HEK293 (cell line): ENCODE data around the gene ATP8A2.

Experiments used
- CTCF ChIA-PET: fragments of 350-600 bp; formaldehyde crosslinking; extraction: SDS; loops from one replicate; lab custom pipeline; 2021; ENCODE audit warnings: antibody characterized with exemption; lab: Yijun Ruan, JAX
- POLR2A ChIA-PET: fragments of 300-600 bp; formaldehyde crosslinking; extraction: SDS; loops from one replicate; lab custom pipeline; 2020; ENCODE audit warnings: antibody characterized with exemption, inconsistent platforms; lab: Yijun Ruan, JAX
- H3K27ac ChIP-seq: fragments of 200-500 bp; sonication (Bioruptor generic); 2 replicates; pipeline ENCODE4 v1.5.1; 2014; ENCODE audit warnings: low read depth, low read length, control low read depth, inconsistent platforms; ENCODE audit errors: extremely low read depth
- H3K36me3 ChIP-seq, 2 experiments: fragments of 200-500 bp in 1 of 2; sonication (Bioruptor generic) in 1 of 2; 1 replicate in 1 of 2; 2 replicates in 1 of 2; pipeline ENCODE4 v1.5.1; 2014 to 2017; ENCODE audit warnings: inconsistent platforms in 2 of 2, low read length in 2 of 2; ENCODE audit not compliant: control insufficient read depth in 2 of 2, insufficient read depth in 1 of 2
- H3K4me1 ChIP-seq: fragments of 200-500 bp; sonication (Bioruptor generic); 2 replicates; pipeline ENCODE4 v1.5.1; 2014; ENCODE audit warnings: mild to moderate bottlenecking, low read length, inconsistent platforms; ENCODE audit not compliant: control insufficient read depth, insufficient read depth
- H3K4me3 ChIP-seq: 2 replicates; pipeline ENCODE4 v1.5.1; 2011; ENCODE audit warnings: low read depth, mild to moderate bottlenecking, control low read depth, low read length, moderate library complexity
- H3K9me3 ChIP-seq: fragments of 200-500 bp; sonication (Bioruptor generic); 2 replicates; pipeline ENCODE4 v1.5.1; 2014; ENCODE audit warnings: low read depth, low read length, inconsistent platforms; ENCODE audit not compliant: control insufficient read depth, insufficient read depth
- BCL11A ChIP-seq: fragments of 450-650 bp; formaldehyde crosslinking; IDR thresholded peaks from 2 replicates; pipeline ENCODE4 v1.5.1; 2016; ENCODE audit warnings: low read depth, missing biosample characterization, missing genetic modification characterization
- GFI1B ChIP-seq: fragments of 450-650 bp; formaldehyde crosslinking; IDR thresholded peaks from 2 replicates; pipeline ENCODE4 v1.5.1; 2016; ENCODE audit warnings: missing biosample characterization, missing genetic modification characterization
- HOXA7 ChIP-seq: sonication (generic); formaldehyde crosslinking; IDR thresholded peaks from 2 replicates; pipeline ENCODE4 v1.8.1; 2022; ENCODE audit warnings: missing genetic modification reagents, borderline replicate concordance
- IKZF3 ChIP-seq: fragments of 450-650 bp; IDR thresholded peaks from 2 replicates; pipeline ENCODE4 v1.5.0; 2018; ENCODE audit warnings: missing biosample characterization, mild to moderate bottlenecking, missing genetic modification characterization, moderate library complexity
- KLF16 ChIP-seq: fragments of 450-650 bp; formaldehyde crosslinking; IDR thresholded peaks from 2 replicates; pipeline ENCODE4 v1.5.1; 2017; ENCODE audit warnings: missing biosample characterization, missing genetic modification characterization
- PBX3 ChIP-seq: sonication (generic); formaldehyde crosslinking; IDR thresholded peaks from 2 replicates; pipeline ENCODE4 v1.8.1; 2022; ENCODE audit warnings: mild to moderate bottlenecking, moderate library complexity, missing genetic modification reagents
- SETDB1 ChIP-seq: IDR thresholded peaks from one replicate; pipeline ENCODE4 v1.6.1; 2017; ENCODE audit warnings: mild to moderate bottlenecking, low read length, moderate library complexity, mixed read lengths; ENCODE audit not compliant: insufficient read length
- WT1 ChIP-seq: fragments of 450-650 bp; formaldehyde crosslinking; IDR thresholded peaks from 2 replicates; pipeline ENCODE4 v1.5.1; 2016; ENCODE audit warnings: missing biosample characterization, missing genetic modification characterization
- ZEB2 ChIP-seq: fragments of 450-650 bp; formaldehyde crosslinking; IDR thresholded peaks from 2 replicates; pipeline ENCODE4 v1.5.1; 2016; ENCODE audit warnings: missing biosample characterization, missing genetic modification characterization
- ZFP3 ChIP-seq: fragments of 450-650 bp; formaldehyde crosslinking; IDR thresholded peaks from 2 replicates; pipeline ENCODE4 v1.5.1; 2016; ENCODE audit warnings: low read depth, missing biosample characterization, missing genetic modification characterization
- ZNF169 ChIP-seq: fragments of 450-650 bp; formaldehyde crosslinking; IDR thresholded peaks from 2 replicates; pipeline ENCODE4 v1.5.1; 2016; ENCODE audit warnings: missing biosample characterization, missing genetic modification characterization
- ZNF184 ChIP-seq: fragments of 450-650 bp; IDR thresholded peaks from 2 replicates; pipeline ENCODE4 v1.5.1; 2018; ENCODE audit warnings: missing biosample characterization, mild to moderate bottlenecking, missing genetic modification characterization
- ZNF221 ChIP-seq: fragments of 450-650 bp; formaldehyde crosslinking; IDR thresholded peaks from 2 replicates; pipeline ENCODE4 v1.5.1; 2017; ENCODE audit warnings: missing biosample characterization, missing genetic modification characterization, borderline replicate concordance
- ZNF354C ChIP-seq: fragments of 450-650 bp; formaldehyde crosslinking; IDR thresholded peaks from 2 replicates; pipeline ENCODE4 v1.5.1; 2016; ENCODE audit warnings: missing biosample characterization, missing genetic modification characterization, low read depth, borderline replicate concordance
- ZNF423 ChIP-seq: fragments of 450-650 bp; formaldehyde crosslinking; IDR thresholded peaks from 2 replicates; pipeline ENCODE4 v1.5.1; 2016; ENCODE audit warnings: missing biosample characterization, missing genetic modification characterization
- ZNF529 ChIP-seq: fragments of 450-650 bp; formaldehyde crosslinking; IDR thresholded peaks from 2 replicates; pipeline ENCODE4 v1.5.1; 2017; ENCODE audit warnings: missing genetic modification characterization, missing biosample characterization; ENCODE audit not compliant: insufficient replicate concordance
- ZNF610 ChIP-seq: fragments of 450-650 bp; formaldehyde crosslinking; IDR thresholded peaks from 2 replicates; pipeline ENCODE4 v1.5.1; 2016; ENCODE audit warnings: missing biosample characterization, missing genetic modification characterization, borderline replicate concordance
- ZNF707 ChIP-seq: fragments of 450-650 bp; formaldehyde crosslinking; IDR thresholded peaks from 2 replicates; pipeline ENCODE4 v1.5.1; 2016; ENCODE audit warnings: missing biosample characterization, missing genetic modification characterization
- ZNF837 ChIP-seq: fragments of 450-650 bp; formaldehyde crosslinking; IDR thresholded peaks from 2 replicates; pipeline ENCODE4 v1.5.1; 2016; ENCODE audit warnings: missing biosample characterization, missing genetic modification characterization
- ZSCAN4 ChIP-seq: fragments of 450-650 bp; formaldehyde crosslinking; IDR thresholded peaks from 2 replicates; pipeline ENCODE4 v1.5.1; 2017; ENCODE audit warnings: missing biosample characterization, missing genetic modification characterization

Gene ATP8A2

GRCh38 chr13:25902455-25902854 is 530.7 kb downstream of the ATP8A2 start:
- Histone ChIP-seq H3K27ac (no peak overlapping the region), H3K4me1 (no peaks in the 10 kb centered on the region), H3K9me3 (no peaks in the 10 kb centered on the region), H3K4me3 (no peak overlapping the region), H3K36me3 (no peaks in the 10 kb centered on the region)
- POLR2A ChIA-PET: no interaction called here
- TF ChIP-seq ZNF529 (tag by site-specific recombination): no peak
- no peak for TF ChIP-seq ZNF610 (tag by site-specific recombination)
- no peak for TF ChIP-seq HOXA7 (CRISPR knock-in tag)
- TF ChIP-seq ZNF837 (tag by site-specific recombination): no peak
- CTCF ChIA-PET: interaction anchor here (0.5 kb wide), 1 partner anchor 17 kb away, joined by 3 read pairs; no protein-coding TSS in a partner anchor

GRCh38 chr13:25902891-25903341 is 531.1 kb downstream of the ATP8A2 start:
- Histone ChIP-seq H3K4me1 (no peaks in the 10 kb centered on the region), H3K4me3 (no peak overlapping the region), H3K36me3 (no peaks in the 10 kb centered on the region), H3K9me3 (no peaks in the 10 kb centered on the region), H3K27ac (no peak overlapping the region)
- POLR2A ChIA-PET: no interaction called here
- TF ChIP-seq IKZF3 (tag by site-specific recombination) (no peak), ZSCAN4 (tag by site-specific recombination) (peak; percentile 25; the same call in 1 of the 2 replicates), ZEB2 (no peak)
- CTCF ChIA-PET: no interaction called here

- POLR2A ChIA-PET: no interaction called here
- H3K4me3 ChIP-seq: no peak overlapping the region
- CTCF ChIA-PET: no interaction called here
- no peak overlapping the region for H3K27ac ChIP-seq
- H3K4me1 ChIP-seq: no peaks in the 10 kb centered on the region
- H3K9me3 ChIP-seq: no peaks in the 10 kb centered on the region
- H3K36me3 ChIP-seq: no peaks in the 10 kb centered on the region
- TF ChIP-seq WT1 (no peak), ZNF423 (tag by site-specific recombination) (no peak), ZNF184 (tag by site-specific recombination) (no peak), ZNF169 (no peak), ZFP3 (tag by site-specific recombination) (no peak), BCL11A (tag by site-specific recombination) (no peak), KLF16 (no peak), PBX3 (no peak), SETDB1 (no peak), GFI1B (no peak), ZNF354C (tag by site-specific recombination) (no peak), ZNF707 (tag by site-specific recombination) (no peak), ZNF221 (tag by site-specific recombination) (no peak)
Observed at GRCh38 chr13:25904830-25905229, 533.1 kb downstream of the ATP8A2 start.
